IPS DF 4.7 (cell line): Measurements from ENCODE around the gene SMARCB1.
A peak's percentile ranks its signal among the peaks of the same experiment; 100 is the strongest.
"Not testable (repeated sequence)": the region's sequence is repeated elsewhere in the genome, so short reads cannot be mapped to it uniquely, and the experiment has no call there.

ENCODE experiments used
- DNase-seq: peaks from one replicate; pipeline ENCODE4 v3.0.0-alpha.2; 2013; ENCODE audit warnings: low spot score; ENCODE audit errors: extremely low read depth

SMARCB1 gene

DNA sequence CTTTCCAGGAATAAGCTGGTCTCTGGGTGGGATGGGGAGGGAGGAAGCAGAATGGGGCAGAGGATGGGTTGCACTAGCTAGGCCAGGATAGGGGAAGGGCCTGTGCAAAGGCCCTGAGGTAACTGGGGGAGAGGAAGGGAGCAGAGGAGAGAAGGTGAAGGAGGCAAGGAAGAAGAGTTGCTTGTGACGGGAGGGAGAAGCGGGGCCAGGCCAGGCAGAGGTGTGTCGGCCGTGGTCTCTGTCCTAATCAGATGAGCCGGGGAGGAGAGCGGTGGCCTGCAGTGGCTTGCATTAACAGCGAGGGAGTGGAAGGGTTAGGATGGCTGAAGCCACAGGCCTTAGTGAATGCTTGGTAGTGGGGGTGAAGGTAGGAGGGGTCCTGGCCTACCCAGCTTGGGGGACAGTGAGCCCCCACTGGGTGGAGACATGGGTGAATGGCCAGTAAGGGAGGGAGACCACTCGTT, 58.0 kb downstream of the SMARCB1 start:
- no peak for DNase-seq

DNA sequence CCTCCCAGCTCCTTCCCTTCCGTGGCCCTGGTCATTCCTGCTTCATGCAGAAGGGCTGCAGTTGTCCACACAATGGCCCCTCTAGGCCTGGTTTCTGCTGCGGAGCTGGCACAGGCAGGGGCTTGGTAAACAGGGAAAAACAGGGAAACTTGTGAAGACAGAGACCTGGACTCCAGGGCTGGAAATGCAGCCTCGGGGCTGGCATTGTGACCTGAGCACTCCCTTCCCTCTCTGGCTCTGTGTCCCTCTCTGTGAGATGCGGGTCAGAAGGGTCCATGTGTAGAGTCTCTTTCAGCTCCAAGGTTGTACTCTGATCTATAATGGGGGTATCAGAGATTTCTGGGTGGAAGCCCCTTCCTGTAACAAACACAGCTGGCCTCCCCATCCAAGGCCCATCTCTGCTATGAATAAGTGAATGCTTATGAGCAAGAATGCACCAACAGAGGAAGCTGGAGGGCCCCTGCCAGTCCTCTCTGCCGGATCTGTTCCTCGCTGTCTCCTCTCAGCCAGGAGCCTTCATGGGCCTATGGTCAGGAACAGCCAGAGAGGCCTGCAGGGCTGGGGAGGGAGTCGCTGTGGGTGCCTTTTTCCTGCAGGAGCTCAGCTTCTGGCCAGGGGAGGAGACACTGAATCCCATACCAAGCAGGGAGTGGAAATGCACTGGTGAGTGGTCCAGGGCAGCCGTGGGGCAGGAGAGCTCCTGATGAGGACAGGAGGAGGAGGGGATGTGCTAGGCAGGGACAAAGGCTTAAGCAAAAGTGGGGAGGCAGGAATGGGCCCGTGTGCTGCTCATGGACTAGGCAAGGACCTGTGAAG, 58.7 kb downstream of the SMARCB1 start:
- DNase-seq: no peak

DNA sequence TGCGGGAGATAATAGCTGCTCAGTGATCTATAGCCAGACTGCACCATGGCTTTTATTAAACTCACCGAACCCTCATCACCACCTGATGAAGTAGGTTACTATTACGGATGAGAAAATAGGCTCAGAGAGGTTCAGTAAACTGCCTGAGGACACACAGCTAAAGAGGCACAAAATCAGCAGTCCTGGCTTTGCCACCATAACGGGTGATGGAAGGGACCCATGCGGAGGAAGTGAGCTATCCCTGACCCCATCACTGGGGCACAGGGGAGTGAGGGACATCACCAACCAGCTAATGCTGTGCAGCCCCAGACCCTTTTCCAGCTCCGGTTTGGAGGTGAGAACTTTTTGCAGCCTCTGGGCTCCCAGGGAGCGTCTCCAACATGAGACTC, 59.3 kb downstream of the SMARCB1 start:
- DNase-seq: no peak

DNA sequence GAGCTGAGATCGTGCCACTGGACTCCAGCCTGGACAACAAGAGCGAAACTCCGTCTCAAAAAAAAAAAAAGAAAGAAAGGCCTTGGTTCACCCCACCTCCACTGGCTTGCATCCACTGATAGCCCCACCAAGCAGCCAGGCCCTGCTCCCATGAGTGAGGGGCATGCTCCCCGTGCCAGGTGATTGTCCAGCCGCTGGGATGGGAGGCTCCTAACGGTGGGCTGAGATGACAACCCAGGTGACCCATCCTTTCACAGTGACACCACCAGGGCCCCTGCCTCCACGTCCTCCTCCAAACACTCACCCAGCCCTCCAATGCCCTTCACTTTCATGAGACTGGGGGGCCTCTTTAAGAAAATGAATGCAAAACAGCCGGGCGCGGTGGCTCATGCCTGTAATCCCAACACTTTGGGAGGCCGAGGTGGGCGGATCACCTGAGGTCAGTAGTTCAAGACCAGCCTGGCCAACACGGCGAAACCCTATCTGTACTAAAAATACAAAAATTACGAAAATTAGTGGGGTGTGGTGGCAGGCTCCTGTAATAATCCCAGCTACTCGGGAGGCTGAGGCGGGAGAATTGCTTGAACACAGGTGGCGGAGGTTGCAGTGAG, 60.6 kb downstream of the SMARCB1 start:
- DNase-seq: no peak

- DNase-seq: no peak
Observed at GRCh38 chr22:23847991-23848864, 61.5 kb downstream of the SMARCB1 start.

- no peak for DNase-seq
Observed at GRCh38 chr22:23849009-23850006, 62.5 kb downstream of the SMARCB1 start.

GRCh38 chr22:23850136-23850611, 63.4 kb downstream of the SMARCB1 start:
- DNase-seq: no peak

- DNase-seq: no peak
Observed at GRCh38 chr22:23856721-23857605, 70.2 kb downstream of the SMARCB1 start.

DNA sequence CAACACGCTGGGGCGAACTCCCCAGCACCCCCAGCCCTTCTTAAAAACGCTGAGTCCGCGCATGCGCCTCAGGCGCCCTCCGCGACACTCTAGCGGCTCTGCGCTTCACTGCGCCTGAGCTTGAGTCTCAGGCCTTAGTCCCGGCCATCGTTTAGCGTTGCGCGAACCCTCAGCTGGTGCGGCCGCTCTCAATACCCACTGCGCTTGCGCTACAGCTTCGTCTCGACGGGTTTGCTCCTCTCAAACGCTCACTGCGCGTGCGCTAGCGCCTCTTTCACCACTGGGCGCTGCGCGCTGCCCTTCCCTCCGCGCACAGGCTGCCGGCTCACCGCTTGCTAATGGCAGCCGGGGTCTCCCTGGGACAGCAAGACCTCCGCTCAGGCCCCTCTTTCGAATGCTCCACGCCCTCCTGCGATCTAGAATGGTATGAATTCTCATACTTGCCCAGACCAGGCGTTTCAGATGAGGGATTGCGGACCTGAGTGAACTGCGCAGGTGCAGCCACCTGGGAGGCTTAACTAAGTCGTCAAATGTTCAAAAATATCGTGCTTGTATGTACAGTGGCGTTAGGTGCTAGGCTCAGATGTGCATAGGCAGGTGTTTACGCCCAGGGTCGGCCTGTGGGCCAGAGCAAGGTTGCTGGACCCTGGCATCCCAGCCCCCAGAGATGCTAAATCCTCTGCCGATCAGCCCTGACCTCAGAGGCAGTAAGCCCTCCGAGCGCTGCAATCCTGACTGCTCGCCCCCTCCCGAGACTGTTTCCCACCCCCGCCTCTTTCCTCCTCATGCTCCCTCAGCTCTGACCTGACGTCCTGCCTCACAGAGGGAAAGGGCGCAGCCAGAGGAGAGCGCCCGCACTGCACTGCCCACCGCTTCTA, 71.1 kb downstream of the SMARCB1 start, which contains the start of gene SLC2A11:
Gene SLC2A11 (plus strand): TSS at position 270 of the 878 bp plus-strand sequence. CDS start 125 bp downstream, at position 395.
- peak; percentile 95 for DNase-seq

DNA sequence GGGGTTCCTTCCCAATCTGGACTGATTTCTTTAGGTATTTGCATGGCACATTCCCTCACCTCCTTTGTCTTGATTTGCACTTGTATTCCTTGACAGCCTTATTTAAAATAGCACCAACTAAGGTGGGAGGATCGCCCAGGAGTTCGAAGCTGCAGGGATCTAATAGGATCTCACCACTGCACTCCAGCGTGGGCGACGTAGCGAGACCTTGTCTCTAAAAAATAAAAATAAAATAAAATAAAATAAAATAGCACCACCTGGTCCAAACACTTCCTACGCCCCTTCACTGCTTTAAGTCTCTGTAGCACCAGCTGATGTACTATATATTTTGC, 71.7 kb downstream of the SMARCB1 start:
- DNase-seq: no peak

DNA sequence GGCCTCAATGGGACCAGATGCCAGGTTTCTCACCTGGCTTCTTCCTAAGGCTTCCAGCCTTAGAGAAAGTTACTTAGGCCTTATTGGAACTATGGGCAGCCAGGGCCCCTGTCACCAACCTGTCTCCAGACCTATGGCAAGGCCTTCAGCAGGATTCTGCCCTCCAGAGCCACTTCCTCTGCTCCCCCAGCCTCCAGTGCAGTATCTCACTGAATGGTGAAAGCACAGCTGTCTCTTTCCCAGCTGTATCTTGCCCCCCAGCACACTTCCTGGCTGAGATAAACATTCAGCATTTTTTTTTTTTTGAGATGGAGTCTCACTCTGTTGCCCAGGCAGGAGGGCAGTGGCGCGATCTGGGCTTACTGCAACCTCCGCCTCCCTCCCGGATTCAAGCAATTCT, 72.4 kb downstream of the SMARCB1 start:
- DNase-seq: no peak

- DNase-seq: not testable (repeated sequence)
Observed at GRCh38 chr22:23860187-23860586, 73.4 kb downstream of the SMARCB1 start.

- no peak for DNase-seq
Observed at GRCh38 chr22:23862103-23862502, 75.3 kb downstream of the SMARCB1 start.

- not testable (repeated sequence) for DNase-seq
Observed at GRCh38 chr22:23864499-23865154, 77.9 kb downstream of the SMARCB1 start.

- DNase-seq: no peak
Observed at GRCh38 chr22:23868580-23868979, 81.8 kb downstream of the SMARCB1 start.

DNA sequence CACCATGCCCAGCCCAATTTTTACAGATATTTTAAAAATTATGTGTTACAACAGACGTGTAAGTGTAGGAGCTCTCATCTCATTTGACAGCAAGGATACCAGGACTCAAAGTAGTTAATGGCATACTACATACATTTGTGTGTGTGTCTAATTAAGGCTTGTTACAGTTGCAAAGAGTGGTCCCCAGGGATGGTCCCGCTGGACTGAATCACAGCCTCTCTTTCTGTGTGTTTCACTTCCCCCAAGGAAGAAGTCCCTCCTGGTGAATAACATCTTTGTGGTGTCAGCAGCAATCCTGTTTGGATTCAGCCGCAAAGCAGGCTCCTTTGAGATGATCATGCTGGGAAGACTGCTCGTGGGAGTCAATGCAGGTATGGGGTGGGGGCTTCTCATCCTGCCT, 88.1 kb downstream of the SMARCB1 start:
- no peak for DNase-seq

GRCh38 chr22:23875801-23876200, 89.0 kb downstream of the SMARCB1 start:
- no peak for DNase-seq

GRCh38 chr22:23877566-23877965, 90.8 kb downstream of the SMARCB1 start:
- DNase-seq: no peak
